Coronary artery (tissue), 2 donors: Measurements from ENCODE around the gene DVL3.
A peak's percentile ranks its signal among the peaks of the same experiment; 100 is the strongest.
"Not testable (repeated sequence)": the region's sequence is repeated elsewhere in the genome, so short reads cannot be mapped to it uniquely, and the experiment has no call there.

ENCODE experiments used
- DNase-seq: peaks from one replicate; pipeline ENCODE4 v3.0.0-alpha.2; 2017; ENCODE audit warnings: low spot score
- H3K27ac ChIP-seq, 2 donors: fragments of 200-600 bp; sonication (generic); one replicate each; pipeline ENCODE4 v1.5.1; 2016 to 2019
- H3K4me3 ChIP-seq: fragments of 200-600 bp; sonication (generic); 2 replicates; pipeline ENCODE4 v1.5.1; 2016; ENCODE audit warnings: mild to moderate bottlenecking, moderate library complexity
- TF ChIP-seq, protein P1 (sequence below): fragments of 200-600 bp; sonication (generic); IDR thresholded peaks from one replicate; pipeline ENCODE4 v1.5.1; 2019; ENCODE audit warnings: antibody characterized with exemption

DVL3 gene

DNA sequence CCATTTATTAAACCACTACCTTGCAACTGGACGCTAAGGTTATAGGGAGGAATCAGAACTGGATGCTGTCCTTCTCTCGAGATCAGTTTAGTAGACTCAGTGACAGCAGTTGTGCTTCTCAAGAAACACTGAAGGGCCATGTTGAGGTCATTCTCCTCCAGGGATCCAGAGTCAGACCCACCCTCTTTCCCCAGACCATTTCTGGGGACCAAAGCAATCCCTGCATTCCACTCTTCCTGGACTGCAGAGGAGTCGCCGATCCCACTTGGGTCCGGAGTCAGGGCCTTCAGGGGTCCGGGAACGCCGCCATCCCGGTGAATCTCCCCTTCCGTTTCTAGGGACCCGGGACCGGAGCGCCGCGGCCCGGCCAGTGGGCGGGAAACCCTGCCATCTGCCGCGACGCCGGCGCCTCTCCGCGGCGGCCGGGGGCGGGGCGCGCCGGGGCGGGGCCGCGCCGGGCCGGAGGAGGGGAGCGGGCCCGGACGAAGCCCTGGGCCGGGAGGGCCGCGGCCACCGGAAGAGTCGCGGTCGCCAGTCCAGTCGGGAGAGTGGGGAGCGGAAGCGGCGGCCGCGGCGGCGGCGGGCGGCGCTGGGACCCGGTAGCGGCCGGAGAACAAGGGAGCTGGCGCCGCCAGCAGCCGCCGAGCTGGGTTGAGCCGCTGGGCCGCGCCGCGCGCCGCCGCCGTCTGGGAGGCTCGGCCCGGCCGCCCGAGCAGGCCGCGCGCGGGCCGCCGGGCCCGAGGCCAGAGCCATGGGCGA, at the start of gene DVL3:
TSS of gene DVL3 (plus strand) at position 493 of the 759 bp plus-strand sequence. CDS start at position 752, 259 bp downstream.
- DNase-seq: no peak
- TF ChIP-seq, protein P1, sequence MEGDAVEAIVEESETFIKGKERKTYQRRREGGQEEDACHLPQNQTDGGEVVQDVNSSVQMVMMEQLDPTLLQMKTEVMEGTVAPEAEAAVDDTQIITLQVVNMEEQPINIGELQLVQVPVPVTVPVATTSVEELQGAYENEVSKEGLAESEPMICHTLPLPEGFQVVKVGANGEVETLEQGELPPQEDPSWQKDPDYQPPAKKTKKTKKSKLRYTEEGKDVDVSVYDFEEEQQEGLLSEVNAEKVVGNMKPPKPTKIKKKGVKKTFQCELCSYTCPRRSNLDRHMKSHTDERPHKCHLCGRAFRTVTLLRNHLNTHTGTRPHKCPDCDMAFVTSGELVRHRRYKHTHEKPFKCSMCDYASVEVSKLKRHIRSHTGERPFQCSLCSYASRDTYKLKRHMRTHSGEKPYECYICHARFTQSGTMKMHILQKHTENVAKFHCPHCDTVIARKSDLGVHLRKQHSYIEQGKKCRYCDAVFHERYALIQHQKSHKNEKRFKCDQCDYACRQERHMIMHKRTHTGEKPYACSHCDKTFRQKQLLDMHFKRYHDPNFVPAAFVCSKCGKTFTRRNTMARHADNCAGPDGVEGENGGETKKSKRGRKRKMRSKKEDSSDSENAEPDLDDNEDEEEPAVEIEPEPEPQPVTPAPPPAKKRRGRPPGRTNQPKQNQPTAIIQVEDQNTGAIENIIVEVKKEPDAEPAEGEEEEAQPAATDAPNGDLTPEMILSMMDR: no peak
- peak within 1 kb of the TSS; percentile 89 to 91 for H3K27ac ChIP-seq
- H3K4me3 ChIP-seq: peak within 1 kb of the TSS; percentile 82

DNA sequence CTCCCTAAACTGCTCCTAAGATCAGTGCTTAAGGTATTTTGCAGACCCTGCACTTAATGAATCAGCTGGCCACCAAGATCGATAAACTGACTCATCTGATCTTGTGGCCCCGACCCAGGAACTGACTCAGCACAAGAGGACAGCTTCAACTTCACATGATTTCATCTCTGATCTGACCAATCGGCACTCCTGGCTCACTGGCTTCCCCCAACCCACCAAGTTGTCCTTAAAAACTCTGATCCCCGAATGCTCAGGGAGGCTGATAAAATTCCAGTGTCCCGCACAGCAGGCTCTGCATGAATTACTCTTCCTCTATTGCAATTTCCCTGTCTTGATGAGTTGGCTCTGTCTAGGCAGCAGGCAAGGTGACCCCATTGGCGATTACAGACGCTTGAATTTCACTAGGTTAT, 44.9 kb upstream of the DVL3 start:
- TF ChIP-seq, protein P1: no peak
- DNase-seq: no peak
- Histone ChIP-seq H3K27ac (no peak overlapping the region), H3K4me3 (no peak overlapping the region)

DNA sequence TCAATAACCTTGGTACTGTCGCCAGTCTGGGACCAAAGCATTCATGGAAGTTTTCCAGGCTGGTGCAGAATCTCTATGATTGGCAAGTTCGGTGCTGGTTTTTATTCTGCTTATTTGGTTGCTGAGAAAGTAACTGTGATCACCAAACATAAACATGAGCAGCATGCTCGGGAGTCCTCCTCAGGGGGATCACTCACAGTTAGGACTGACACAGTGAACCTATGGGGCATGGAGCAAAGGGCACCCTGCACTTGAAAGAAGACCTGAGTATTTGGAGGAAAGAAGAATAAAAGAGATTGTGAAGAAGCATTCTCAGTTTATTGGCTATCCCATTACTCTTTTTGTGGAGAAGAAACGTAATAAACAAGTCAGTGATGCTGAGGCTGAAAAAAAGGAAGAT, 39.2 kb upstream of the DVL3 start:
- no peak overlapping the region for H3K4me3 ChIP-seq
- H3K27ac ChIP-seq: no peak overlapping the region
- DNase-seq: no peak
- TF ChIP-seq, protein P1: no peak

DNA sequence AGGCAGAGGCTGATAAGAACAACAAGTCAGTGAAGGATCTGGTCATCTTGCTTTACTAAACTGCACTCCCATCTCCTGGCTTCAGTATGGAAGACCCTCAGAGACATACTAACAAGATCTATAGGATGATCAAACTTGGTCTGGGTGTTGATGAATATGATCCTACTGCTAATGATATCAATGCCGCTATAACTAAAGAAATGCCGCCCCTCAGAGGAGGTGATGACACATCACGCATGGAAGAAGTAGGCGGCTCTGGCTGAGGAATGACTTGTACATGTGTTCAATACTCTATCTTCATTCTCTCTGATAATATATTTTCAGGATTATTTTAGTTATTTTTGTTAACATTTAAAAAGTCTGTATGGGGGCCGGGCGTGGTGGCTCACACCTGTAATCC, 37.5 kb upstream of the DVL3 start:
- TF ChIP-seq, protein P1: no peak
- Histone ChIP-seq H3K4me3 (no peak overlapping the region), H3K27ac (no peak overlapping the region)
- DNase-seq: no peak

DNA sequence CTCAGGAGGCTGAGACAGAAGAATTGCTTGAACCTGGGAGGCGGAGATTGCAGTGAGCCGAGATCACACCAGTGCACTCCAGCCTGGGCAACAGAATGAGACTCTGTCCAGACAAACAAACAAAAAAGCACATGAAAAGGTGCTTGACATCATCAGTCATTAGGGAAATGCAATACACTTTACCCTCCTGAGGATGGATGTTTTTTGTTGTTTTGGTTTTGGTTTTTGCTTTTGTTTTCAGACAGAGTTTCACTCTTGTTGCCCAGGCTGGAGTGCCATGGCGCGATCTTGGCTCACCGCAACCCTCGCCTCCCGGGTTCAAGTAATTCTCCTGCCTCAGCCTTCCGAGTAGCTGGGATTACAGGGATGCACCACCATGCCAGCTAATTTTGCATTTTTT, 34.1 kb upstream of the DVL3 start:
- DNase-seq, H3K27ac ChIP-seq, H3K4me3 ChIP-seq: not testable (repeated sequence)

DNA sequence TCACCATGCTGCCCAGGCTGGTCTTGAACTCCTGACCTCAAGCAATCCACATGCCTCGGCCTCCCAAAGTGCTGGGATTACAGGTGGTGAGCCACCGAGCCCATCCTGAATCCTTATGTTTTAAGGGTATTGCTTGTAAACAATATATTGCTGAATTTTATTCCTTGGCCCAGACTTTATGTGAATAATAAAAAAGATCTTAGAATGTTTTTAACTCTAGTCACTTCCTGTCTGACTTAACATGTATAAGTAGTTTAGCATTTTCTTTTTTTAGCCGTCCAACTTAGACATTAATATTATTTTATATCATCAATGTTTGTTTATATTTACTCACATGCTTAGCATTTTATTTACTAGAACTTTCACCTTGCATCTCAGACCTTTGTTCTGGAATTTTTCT, 29.2 kb upstream of the DVL3 start:
- Histone ChIP-seq H3K27ac (no peak overlapping the region), H3K4me3 (no peak overlapping the region)
- TF ChIP-seq, protein P1: no peak
- no peak for DNase-seq

DNA sequence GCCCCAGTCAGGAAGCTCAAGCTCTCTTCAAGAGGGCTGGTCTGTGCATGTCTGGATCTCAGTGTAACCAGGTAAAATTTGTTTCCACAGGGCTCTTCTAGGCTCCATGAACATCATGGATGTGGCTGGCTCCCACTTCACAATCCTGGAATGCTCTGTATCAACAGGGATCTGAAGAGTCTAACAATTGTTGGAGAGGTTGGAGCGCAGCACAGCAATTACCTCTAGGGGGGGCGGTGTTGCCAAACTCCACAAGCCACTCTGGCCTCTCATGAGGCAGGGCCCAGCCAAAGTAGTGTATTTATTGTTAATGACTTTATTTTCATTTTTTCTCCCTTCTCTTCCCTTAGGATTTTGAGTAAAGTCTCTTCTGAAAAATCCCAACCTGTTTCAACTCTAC, 26.2 kb upstream of the DVL3 start:
- DNase-seq: no peak
- H3K27ac ChIP-seq: no peak overlapping the region
- no peak overlapping the region for H3K4me3 ChIP-seq
- TF ChIP-seq, protein P1: no peak
